GM18867 (cell line): Measurements from ENCODE around the gene TP53.
A peak's percentile ranks its signal among the peaks of the same experiment; 100 is the strongest.

Source experiments
- ATAC-seq: cut with Tn5 transposase; IDR thresholded peaks from one replicate; pipeline ENCODE4 v1.9.1; 2021; ENCODE audit warnings: mild to moderate bottlenecking, moderate library complexity; ENCODE audit not compliant: unreplicated experiment

The TP53 gene

DNA sequence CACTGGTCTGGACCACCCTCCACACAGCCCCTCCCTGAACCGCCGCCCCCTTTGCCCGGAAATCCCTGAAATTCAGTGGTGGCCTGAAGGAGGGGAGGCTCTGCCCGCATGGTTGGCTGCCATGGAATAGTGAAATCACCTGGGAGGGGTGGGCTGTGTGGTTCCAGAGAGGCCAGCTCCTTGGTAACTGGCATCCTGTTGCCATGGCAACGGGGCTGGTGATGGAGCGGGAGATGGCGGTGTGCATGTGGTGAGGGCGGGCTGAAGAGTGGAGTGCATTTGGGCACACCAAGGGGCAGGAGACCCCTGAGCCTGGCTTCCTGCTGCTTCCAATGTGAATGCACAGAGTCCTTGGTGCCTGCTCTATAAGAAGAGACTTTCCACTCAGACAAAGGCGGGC, 20.2 kb upstream of the TP53 start:
- ATAC-seq, result no peak

DNA sequence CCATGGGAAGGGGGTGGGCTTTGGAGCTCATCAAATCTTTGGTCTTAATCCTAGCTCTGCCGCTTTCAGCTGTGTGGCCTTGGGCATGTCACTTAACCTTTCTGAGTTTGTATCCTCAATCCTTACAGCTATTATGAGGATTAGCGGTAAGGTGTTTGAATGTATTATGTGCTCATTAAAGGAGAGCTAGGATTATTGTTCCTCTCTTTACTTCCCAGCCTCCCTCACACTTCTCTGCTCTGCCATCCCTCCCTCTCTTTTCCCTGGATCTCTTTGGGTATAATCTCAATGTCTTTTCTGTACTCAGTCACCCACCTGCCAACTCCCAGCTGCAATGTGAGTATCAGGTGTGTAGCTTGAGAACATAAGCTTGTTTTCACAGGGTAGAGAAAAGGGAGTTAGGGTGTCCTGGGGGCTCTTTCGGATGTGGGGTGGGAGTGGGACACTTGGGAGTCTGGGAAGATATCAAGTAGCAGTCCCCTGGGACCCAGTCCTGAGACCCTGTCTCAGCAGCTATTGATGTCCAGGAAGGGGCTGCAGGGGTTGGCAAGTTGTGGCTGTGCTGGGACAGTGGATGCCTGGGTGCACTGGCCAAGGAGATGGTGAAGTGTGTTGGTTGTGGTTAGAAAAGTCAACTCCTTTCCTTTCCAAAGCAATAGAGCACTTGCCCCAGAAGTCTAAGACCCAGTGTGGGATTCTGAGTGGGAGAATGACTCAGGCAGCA, 19.5 kb upstream of the TP53 start:
- no peak for ATAC-seq

GRCh38 chr17:7705269-7706255, 18.3 kb upstream of the TP53 start:
- ATAC-seq, result no peak

GRCh38 chr17:7704601-7705268, 17.4 kb upstream of the TP53 start, which contains the start of gene EFNB3:
EFNB3 (plus strand) TSS chr17:7705202; CDS start chr17:7705599, 397 bp downstream.
- ATAC-seq, result no peak

DNA sequence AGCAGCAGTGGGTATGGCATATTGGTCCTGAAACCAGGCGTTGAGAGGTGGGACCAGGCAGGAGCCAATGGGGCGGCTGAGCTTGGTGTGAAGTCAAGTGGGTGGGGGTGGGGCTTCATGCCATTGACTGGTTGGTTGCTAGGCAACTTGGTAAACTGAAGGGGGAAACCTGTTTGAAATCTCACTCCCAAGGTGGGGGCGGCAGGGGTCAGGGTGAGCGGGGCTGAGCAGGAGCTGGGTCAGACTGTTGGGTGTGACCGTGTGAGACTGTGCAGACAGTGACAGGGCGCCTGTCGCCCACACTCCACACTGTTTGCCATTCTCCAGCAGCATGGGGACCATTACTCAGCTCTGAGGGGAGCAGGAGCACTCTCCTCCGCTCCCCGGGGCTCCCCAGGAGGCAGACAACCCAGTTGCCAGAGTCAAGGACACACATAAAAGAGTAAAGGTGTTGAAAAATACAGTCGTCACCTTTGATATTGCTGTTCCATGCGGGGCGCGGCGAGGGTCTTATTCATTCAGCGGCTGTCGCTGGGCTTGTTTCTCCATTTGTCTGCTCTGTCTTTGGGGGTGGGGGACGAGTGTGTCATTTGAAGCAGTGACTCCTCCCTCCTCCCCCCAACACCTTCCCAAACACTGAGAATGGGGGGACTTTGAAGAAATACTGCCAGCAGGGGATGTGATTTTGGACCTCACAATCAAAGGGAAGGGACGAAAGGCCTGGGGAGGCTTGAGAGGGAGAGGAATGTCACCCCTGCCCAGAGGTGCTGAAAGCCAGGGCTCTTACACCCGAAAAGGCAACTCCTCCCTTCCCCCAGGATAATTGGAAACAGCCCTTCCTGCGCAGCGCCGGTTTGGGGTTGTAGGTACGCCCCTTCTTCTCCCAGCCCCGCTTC, 16.5 kb upstream of the TP53 start:
- ATAC-seq, result no peak

DNA sequence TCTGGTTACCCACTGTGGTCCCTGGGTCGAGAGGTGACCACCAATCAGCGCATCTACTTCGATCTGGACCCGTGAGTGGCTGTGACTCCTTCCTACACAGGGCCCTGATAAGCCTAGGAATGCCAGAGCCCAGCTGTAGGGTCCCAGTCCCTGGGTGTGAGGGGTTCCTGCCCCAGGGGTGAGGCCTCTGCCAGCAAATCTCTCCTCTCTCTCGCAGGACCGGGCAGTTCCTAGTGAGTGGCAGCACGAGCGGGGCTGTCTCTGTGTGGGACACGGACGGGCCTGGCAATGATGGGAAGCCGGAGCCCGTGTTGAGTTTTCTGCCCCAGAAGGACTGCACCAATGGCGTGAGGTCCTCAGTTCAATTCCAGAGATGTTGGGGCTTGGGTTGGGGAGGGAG, 15.5 kb upstream of the TP53 start:
- ATAC-seq, result no peak

DNA sequence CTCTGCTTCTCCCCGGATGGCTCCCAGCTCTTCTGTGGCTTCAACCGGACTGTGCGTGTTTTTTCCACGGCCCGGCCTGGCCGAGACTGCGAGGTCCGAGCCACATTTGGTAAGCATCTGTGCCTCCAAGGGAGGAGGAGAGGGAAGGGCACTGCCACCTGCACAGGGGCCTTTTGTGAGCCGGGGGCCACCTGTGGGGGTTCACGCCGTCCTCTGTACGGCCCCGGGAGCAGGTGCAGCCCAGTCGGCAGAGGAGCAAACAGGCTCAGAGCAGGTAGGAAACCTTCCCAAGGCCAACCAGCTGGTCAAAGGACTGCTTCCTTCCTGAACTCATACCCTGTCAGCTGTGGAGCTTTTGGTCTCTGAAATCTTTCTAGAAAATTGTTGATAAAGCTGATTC, 14.4 kb upstream of the TP53 start:
- no peak for ATAC-seq

DNA sequence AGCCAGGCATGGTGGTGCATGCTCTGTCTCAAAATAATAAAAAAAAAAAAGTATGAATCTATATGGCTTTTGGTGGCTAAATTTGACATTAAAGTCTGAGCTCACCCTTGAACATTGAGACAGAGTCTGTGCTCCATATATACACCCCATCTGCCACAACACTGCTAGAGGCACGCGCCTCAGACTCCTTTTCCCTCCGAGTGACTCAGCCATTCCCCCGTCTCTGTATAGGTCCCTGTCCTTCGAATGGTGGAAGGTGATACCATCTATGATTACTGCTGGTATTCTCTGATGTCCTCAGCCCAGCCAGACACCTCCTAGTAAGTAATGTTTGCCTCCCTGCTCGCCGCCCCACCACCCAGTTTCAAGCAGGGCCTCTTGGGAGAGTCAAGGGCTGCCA, 13.2 kb upstream of the TP53 start:
- no peak for ATAC-seq

DNA sequence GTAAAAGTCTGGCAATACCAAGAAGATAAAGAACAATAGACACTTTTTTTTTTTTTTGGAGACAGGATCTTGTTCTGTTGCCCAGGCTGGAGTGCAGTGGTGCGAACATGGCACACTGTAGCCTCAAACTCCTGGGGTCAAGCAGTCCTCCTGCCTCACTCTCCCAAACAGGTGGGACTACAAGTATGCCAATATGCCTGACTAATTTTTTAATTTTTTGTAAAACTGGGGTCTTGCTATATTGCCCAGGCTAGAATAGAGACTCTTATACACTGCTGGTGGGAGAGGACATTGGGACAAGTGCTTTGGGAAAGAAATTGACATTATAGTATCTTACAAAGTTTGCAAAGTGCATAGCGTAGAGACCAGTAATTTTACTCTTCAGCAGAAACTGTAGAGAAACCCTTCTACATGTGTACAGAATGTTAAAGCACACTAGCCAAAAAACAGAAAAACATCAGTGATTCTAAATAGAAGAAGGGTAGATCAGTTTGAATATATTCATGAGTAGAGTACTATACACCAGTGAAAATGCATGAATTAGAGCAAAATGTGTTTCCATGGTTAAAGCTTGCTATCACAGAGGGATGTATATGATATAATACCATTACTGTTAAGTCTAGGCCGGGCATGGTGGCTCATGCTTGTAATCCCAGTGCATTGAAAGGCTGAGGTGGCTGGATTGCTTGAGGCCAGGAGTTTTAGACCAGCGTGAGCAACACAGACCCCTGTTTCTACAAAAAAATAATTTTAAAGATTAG, 10.7 kb upstream of the TP53 start:
- no peak for ATAC-seq

- ATAC-seq, result no peak
Measured at GRCh38 chr17:7695586-7695985, 8.3 kb upstream of the TP53 start.

GRCh38 chr17:7688808-7689316, 1.6 kb upstream of the TP53 start:
- ATAC-seq, result no peak

GRCh38 chr17:7687908-7688807, 868 bp upstream of the TP53 start, which contains the start of gene WRAP53:
WRAP53 (plus strand) TSS chr17:7688477; CDS start chr17:7688649, 172 bp downstream.
- ATAC-seq, result peak; percentile 72

- peak; percentile 46 for ATAC-seq
Measured at GRCh38 chr17:7686222-7687071, 843 bp downstream of the TP53 start.

DNA sequence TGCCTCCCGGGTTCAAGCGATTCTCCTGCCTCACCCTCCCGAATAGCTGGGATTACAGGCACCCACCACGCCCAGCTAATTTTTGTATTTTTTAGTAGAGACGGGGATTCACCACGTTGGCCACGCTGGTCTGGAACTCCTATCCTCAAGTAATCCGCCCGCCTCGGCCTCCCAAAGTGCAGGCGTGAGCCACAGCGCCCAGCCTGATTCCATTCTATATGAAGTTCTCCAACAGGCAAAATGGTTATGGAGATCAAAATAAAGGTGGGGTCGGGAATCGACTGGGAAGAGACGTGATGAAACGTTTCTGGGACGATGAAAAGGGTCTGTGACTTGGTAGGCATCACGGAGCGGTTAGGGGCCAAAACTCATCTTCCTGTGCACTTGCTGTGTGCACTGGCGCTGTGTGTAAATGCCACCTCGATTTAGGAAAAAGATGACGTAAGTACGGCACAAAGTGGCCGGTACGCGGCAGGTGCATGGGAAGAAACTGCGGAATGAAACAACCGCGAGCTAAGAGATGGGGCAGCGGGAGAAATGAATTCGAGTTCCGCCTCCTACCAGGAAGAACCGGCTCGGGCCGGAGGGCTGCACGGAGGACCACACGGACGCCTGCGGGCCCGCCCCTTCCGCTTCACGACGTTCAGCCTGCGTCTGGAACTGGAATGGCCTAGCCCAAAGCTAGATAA, 1.6 kb downstream of the TP53 start:
- peak; percentile 52 for ATAC-seq

DNA sequence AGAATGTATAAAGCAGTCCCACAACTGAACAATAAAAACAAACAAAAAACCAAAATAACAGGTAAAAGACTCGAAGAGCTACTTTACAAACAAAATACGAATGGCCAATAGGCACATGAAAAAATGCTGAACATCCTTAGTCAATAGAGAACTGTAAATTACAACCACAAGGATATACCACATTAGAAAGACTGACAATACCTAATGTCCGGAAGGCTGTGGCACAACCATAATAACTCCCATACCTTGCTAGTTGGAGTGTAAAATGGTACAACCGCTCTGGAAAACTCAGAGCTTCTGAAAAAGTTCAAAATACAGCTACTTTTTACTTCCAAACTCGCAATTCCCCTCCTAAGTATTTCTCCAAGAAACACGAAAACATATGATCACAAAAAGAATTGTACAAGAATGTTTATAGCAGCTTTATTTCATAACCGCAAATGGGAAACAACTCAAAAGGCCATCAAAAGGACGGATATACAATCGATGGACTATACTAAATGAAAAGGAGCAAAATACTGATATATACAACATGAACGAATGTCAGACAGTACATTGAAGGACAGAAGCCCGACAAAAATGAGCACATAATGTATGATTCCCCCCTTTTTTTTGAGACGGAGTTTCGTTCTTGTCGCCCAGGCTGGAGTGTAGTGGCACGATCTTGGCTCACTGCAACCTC, 2.3 kb downstream of the TP53 start:
- ATAC-seq, result no peak

DNA sequence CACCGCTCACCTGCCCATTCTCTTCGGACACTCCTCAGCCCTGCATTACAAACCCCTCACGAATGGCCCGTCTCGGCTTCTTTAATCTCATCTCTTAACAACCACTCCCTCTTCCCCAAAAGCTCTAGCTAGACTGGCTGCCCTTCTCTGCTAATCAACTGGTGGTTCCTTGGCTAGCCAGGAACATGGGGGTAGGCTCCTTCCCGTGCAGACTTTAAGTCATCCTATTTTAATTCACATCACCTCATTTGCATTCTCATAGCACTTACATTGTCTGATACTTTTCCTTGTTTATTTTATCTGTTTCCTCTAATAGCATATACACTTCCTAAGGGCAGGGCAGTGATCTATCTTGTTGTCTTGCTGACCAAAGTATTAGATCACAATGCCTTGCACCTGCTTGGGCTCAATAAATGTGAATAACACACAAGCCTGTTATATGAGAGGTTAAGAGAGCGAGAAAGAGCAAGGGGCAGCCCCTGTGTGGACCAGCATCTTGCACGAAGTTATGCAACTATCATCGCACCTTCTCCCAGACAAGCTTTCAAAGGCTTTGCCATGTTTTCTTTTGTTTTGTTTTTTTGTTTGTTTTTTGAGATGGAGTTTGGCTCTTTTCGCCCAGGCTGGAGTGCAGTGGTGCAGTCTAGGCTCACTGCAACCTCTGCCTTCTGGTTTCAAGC, 9.8 kb downstream of the TP53 start:
- no peak for ATAC-seq
